ENCODE results near the gene MBOAT2.

DNA sequence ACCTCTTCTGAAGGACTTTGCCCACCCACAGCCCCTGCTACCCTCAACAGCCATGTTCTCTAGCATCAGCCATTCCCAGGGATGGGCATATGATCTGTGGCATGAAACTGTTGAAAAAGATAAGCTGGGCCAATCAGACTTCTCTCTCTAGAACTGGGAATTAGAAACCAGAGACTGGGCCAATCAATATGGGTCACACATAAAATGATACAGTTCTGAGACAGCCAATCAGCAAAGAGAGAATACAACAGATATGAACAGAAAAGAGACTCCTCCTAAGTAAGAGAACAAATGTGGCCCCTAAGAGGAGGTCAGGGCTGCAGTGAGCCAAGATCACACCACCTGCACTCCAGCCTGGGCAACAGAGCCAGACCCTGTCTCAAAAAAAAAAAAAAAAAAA lies 168.2 kb downstream of the MBOAT2 start:
- no peak for TF ChIP-seq POLR2A (IDR thresholded peaks at IDR 0.05)
- TF ChIP-seq, protein P1, sequence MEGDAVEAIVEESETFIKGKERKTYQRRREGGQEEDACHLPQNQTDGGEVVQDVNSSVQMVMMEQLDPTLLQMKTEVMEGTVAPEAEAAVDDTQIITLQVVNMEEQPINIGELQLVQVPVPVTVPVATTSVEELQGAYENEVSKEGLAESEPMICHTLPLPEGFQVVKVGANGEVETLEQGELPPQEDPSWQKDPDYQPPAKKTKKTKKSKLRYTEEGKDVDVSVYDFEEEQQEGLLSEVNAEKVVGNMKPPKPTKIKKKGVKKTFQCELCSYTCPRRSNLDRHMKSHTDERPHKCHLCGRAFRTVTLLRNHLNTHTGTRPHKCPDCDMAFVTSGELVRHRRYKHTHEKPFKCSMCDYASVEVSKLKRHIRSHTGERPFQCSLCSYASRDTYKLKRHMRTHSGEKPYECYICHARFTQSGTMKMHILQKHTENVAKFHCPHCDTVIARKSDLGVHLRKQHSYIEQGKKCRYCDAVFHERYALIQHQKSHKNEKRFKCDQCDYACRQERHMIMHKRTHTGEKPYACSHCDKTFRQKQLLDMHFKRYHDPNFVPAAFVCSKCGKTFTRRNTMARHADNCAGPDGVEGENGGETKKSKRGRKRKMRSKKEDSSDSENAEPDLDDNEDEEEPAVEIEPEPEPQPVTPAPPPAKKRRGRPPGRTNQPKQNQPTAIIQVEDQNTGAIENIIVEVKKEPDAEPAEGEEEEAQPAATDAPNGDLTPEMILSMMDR (IDR thresholded peaks at IDR 0.05): no peak

Data from adrenal gland (tissue), 5 donors.